ENCODE data around the gene TSPAN17. TPM values are rescaled to one million over a fixed set of nuclear protein-coding genes. Genes with fewer than 3 reads are reported as not detected.

Gene TSPAN17
- total RNA-seq, 1 experiment from 2014 or later = 50.1 TPM

DNA sequence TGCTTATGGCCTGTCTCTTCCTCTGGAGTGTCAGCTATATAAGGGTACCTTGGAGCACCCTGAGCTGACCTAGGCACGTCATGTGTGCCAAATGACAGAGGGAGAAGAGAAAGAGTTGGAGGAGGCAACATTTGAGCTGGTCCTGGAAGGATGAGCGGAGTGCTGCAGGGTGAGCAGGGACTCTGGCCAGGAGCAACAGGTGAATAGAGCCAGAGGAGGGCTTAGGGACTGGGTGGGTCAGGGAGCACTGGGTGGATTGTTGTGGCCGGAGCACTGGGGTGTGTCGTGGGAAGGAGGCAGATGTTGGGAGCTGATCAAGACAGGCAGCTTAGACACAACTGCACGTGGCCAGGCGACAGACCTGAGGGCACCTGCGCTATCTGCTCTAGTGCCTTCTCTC lies 43.6 kb downstream of the TSPAN17 start:
- ATAC-seq (no peak), DNase-seq (ENCODE audit: low read depth, low spot score) (no peak)
- RAD21 ChIA-PET (ENCODE audit: low non-redundant PET in 1 of 2, low total read pairs in 2 of 2, uncharacterized antibody in 2 of 2, unreplicated experiment in 2 of 2) = no interaction called here

More for the DNA sequence above, 43.6 kb downstream of the TSPAN17 start:
- Histone ChIP-seq H3K9me2 (ENCODE audit: insufficient read depth) (no peaks in the 10 kb centered on the region), H4K20me1 (ENCODE audit: insufficient read depth) (no peaks in the 10 kb centered on the region), H3K27ac (ENCODE audit: low read depth, low read length) (no peak overlapping the region), H3K9me3 (ENCODE audit: control insufficient read depth in 1 of 2, insufficient read depth in 1 of 2, low read depth in 1 of 2, low read length in 2 of 2) (no peaks in the 10 kb centered on the region), H3K9ac (ENCODE audit: low read length) (no peak overlapping the region), H2AFZ (ENCODE audit: low read depth, low read length, poor library complexity, severe bottlenecking) (no peak overlapping the region), H3K4me3 (replicated peaks in 1 of 2; ENCODE audit: low read depth in 1 of 2, low read length in 2 of 2) (no peak overlapping the region), H3K27me3 (ENCODE audit: insufficient read depth, low read length) (peaks cover 8% of the 10 kb centered on the region; the same call in 1 of the 2 replicates), H3K4me2 (ENCODE audit: low read length) (no peak overlapping the region), H3K4me1 (ENCODE audit: control insufficient read depth in 1 of 2, insufficient read depth in 2 of 2, low read length in 2 of 2) (peaks cover 0 to 12% of the 10 kb centered on the region in 2 experiments; a peak in 2 of 4 replicates), H3K79me2 (ENCODE audit: insufficient read depth, low read length) (no peaks in the 10 kb centered on the region), H3K36me3 (ENCODE audit: control insufficient read depth in 1 of 2, insufficient read depth in 2 of 2, low read length in 2 of 2) (no peaks in the 10 kb centered on the region)
- POLR2A ChIA-PET = no interaction called here
- intact Hi-C loops (cut with micrococcal nuclease) = no loop called here
- TF ChIP-seq CTCF (IDR thresholded peaks at IDR 0.05 in 2 of 3, conservative IDR thresholded peaks at IDR 0.05 in 1 of 3; ENCODE audit: borderline replicate concordance in 1 of 3, insufficient read depth in 1 of 3, low read depth in 2 of 3, low read length in 2 of 3) (no peak), SRF (IDR thresholded peaks at IDR 0.05; ENCODE audit: low read depth) (no peak), SP1 (IDR thresholded peaks at IDR 0.05; ENCODE audit: low read depth) (no peak), ZNF274 (IDR thresholded peaks at IDR 0.05; ENCODE audit: low read depth, low read length) (no peak), CBX3 (IDR thresholded peaks at IDR 0.05; ENCODE audit: low read depth) (no peak), ELF1 (IDR thresholded peaks at IDR 0.05; ENCODE audit: borderline replicate concordance, low read depth) (no peak), ZFX (IDR thresholded peaks at IDR 0.05) (no peak), YY1 (IDR thresholded peaks at IDR 0.05; ENCODE audit: extremely low read depth, insufficient replicate concordance, low read depth, low read length) (no peak), ZBTB33 (IDR thresholded peaks at IDR 0.05; ENCODE audit: extremely low read depth, insufficient replicate concordance, low read length) (no peak), ATF3 (IDR thresholded peaks at IDR 0.05) (no peak), POLR2A (IDR thresholded peaks at IDR 0.05; ENCODE audit: borderline replicate concordance, extremely low read depth, insufficient read depth, insufficient read length) (no peak), TCF7L2 (IDR thresholded peaks at IDR 0.05; ENCODE audit: borderline replicate concordance, extremely low read depth, insufficient read depth, insufficient read length) (no peak), EZH2 (IDR thresholded peaks at IDR 0.05) (no peak), RAD21 (IDR thresholded peaks at IDR 0.05; ENCODE audit: low read depth) (no peak), EZH2phosphoT487 (IDR thresholded peaks at IDR 0.05; ENCODE audit: borderline replicate concordance) (no peak)
- TF ChIP-seq, protein P1, sequence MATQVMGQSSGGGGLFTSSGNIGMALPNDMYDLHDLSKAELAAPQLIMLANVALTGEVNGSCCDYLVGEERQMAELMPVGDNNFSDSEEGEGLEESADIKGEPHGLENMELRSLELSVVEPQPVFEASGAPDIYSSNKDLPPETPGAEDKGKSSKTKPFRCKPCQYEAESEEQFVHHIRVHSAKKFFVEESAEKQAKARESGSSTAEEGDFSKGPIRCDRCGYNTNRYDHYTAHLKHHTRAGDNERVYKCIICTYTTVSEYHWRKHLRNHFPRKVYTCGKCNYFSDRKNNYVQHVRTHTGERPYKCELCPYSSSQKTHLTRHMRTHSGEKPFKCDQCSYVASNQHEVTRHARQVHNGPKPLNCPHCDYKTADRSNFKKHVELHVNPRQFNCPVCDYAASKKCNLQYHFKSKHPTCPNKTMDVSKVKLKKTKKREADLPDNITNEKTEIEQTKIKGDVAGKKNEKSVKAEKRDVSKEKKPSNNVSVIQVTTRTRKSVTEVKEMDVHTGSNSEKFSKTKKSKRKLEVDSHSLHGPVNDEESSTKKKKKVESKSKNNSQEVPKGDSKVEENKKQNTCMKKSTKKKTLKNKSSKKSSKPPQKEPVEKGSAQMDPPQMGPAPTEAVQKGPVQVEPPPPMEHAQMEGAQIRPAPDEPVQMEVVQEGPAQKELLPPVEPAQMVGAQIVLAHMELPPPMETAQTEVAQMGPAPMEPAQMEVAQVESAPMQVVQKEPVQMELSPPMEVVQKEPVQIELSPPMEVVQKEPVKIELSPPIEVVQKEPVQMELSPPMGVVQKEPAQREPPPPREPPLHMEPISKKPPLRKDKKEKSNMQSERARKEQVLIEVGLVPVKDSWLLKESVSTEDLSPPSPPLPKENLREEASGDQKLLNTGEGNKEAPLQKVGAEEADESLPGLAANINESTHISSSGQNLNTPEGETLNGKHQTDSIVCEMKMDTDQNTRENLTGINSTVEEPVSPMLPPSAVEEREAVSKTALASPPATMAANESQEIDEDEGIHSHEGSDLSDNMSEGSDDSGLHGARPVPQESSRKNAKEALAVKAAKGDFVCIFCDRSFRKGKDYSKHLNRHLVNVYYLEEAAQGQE (IDR thresholded peaks at IDR 0.05; ENCODE audit: low read depth) = no peak
- CTCF ChIA-PET = interaction anchor here (1.1 kb wide), 1 partner anchor 30 kb away, joined by 3 read pairs; no protein-coding TSS in a partner anchor
- BruUV-seq (replicated peaks) = no TSS peak

Measured in HCT116 (cell line).